Measurements from ENCODE around the gene GPR171.
"Not testable (repeated sequence)": the region's sequence is repeated elsewhere in the genome, so short reads cannot be mapped to it uniquely, and the experiment has no call there.

Gene GPR171

DNA sequence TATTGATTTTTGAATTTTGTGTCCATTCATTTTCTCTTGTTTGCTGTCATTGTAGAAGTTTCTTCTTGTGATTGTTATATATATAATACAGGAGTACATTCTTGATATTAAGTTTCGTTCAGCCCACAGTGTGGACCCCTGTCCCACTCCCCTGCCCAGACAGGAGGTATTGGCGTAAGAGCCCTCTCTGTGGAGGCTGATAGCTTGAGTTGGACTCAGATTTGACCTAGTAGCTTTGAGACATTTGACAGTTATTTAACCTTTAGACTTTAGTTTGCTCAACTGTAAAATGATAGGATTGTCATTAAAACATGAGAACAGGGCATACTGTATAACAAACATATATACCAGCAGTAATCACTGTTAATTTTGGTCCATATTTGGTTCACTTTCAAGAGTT, 27.1 kb downstream of the GPR171 start:
- DNase-seq (ENCODE audit: low read depth, low spot score) = no peak

DNA sequence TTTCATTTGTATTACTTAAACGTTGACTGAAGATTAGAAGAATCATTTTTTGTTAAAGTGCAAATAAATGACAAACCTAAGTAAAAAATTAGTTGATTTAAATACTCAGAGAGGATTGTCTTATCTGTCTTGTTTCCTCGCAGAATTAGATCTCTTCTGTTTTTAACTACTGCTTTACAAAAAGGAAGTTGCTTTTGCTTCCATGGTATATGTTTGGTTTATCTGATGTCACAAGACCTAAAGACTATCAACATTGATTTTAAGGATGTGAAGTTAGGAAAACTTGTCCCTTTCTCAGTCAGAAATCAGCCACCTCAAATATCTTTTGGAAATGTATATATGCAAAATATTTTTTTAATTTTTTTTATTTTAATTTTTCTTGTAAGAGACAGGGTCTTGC, 28.7 kb downstream of the GPR171 start:
- DNase-seq (ENCODE audit: low read depth, low spot score) = no peak

DNA sequence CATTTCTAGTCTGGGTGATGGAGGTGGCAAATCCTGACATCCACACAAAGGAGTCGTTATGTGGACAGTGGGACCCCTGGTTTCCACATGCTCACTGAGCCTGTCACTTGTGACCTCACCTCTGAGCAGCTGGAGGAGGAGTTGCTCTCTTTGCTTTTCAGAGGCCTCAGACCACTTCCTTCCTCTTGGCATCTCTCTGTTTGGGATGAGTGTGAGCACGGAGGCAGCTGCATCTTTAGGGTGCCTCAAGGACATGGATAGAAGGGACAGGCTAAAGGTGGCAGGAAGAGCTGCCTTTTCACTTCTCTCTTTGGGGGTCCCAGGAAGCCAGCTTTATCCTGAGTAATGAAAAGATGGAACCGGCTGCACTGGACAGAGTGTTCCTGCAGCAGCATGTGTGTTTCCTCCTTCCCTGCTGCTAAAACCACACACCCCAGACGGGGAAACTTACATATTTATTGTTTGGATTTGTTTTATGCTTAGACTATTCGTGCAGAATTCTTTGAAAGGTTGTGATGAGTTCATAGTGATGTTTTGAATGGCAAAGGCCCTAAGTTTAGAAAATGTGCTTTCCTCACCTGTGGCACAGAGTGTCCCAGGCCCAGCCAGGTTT, 31.8 kb downstream of the GPR171 start:
- no peak for DNase-seq (ENCODE audit: low read depth, low spot score)

DNA sequence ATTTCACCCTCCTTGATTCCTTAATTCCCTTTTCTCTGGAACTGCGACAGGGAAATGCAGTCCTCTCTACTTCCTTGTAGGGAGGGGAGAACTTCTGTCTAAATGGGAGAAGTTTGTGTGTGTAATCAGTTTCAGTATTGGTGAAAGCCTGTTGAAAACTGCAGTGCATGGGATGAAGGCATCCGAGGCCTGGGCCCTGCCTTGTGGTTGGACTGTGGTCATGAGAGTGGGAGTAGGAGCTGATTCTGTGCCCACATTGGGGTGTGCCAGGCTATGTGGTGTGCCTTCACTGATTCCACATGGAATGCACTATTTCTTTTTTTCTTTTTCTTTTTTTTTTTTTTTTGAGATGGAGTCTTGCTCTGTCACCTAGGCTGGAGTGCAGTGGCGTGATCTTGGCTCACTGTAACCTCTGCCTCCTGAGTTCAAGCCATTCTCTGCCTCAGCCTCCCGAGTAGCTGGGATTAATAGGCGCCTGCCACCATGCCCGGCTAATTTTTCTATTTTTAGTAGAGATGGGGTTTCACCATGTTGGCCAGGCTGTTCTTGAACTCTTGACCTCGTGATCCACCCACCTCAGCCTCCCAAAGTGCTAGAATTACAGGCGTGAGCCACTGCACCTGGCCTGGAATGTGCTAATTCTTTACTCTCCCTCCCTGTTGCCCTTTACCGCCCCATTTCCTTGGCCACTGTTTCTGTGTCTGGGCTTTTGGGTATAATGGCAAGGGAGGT, 32.9 kb downstream of the GPR171 start:
- DNase-seq (ENCODE audit: low read depth, low spot score) = not testable (repeated sequence)

DNA sequence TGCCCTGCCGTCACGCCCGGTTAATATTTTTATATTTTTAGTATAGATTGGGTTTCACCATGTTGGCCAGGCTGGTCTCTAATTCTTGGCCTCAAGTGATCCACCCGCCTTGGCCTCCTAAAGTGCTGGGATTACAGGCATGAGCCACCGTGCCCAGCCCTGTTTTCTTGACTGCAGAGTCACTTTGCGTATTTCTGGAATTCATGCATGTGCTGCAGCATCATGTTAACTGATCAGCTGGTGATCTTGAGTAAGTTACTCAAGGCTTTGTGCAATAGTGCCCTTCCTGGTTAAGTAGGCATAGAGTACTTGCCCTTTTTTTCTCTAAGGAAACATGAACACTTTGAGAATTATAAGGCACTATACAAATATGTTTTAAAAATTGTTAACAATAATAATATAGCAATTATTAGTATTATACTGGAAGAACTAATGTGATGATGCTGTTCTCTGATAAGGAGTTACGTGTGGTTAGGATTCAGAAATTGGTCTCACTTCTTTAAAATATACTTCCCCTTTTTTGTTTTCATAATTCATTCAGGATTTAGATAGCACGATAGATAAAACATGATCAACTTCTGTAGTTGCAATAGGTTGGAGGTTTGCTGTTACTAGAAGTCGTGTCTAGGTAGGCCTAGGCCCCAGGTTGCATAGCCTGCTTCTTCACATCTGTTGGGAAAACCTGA, 33.6 kb downstream of the GPR171 start:
- DNase-seq (ENCODE audit: low read depth, low spot score) = no peak

DNA sequence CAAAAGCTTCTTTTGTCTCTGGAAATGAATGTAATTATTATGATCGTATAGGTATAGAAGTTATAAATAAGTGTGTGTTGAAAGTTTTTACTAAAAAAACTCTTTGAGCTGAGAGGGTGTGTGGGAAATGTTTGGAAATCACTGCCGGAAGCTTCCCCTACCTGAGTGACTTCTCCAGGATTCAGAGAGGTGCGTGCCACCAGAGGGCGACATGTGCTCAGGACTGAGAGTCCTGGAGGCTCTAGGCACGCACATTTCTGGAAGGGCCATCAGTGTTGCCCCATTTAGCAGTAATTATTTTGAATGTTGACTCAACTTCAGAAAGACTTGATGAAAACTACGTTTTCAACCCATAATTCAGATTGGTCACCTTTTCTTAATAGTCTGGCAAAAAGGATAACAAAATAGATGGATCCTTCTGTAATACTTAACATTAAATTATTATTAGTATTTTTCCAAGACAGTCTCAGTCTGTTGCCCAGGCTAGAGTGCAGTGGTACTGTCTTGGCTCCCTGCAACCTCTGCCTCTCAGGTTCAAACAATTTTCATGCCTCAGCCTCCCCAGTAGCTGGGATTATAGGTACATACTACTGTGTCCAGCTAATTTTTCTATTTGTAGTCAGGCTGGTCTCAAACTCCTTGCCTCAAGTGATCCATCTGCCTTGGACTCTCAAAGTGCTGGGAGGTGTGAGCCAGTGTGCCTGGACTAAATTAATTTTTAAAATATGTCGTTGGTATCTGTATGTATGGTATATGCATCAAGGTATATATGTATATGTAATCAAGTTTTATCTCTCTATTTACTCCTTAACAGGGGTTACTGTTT, 34.5 kb downstream of the GPR171 start:
- peak; percentile 59 for DNase-seq (ENCODE audit: low read depth, low spot score)

DNA sequence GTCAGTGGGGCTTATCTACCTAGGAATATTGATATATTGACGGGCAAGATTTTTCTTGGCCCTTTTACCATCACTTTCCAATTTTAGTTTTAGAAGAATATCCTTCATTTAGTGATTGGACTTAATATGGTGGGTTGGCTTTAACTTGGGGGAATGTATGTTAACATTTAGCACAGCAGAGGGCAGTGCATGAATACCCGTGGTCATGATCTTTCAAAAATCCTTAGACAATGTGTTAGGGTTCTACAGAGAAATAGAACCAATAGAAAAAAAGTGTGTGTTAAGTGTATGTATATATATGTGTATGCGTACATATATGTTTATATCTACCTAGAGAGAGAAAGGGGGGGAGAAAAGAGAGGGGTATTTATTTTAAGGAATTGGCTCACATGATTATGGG, 36.9 kb downstream of the GPR171 start:
- DNase-seq (ENCODE audit: low read depth, low spot score) = no peak

DNA sequence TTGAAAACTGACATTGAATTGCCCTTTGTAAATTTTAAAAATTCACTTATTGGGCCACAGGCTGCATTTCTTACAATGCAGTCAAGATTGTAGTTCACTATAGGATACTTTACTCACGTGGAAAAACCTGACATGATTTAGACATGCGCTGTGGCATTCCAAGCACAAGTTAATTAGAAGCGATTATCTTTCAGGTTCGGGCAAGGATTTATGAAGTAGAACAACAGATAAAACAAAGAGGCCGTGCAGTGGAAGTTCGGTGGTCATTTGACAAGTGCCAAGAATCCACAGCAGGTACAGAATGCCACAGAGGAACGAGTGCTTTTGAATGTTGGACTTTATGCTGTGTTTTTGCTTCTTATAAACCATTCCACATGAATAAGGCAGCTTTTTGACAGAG, 37.8 kb downstream of the GPR171 start:
- no peak for DNase-seq (ENCODE audit: low read depth, low spot score)

DNA sequence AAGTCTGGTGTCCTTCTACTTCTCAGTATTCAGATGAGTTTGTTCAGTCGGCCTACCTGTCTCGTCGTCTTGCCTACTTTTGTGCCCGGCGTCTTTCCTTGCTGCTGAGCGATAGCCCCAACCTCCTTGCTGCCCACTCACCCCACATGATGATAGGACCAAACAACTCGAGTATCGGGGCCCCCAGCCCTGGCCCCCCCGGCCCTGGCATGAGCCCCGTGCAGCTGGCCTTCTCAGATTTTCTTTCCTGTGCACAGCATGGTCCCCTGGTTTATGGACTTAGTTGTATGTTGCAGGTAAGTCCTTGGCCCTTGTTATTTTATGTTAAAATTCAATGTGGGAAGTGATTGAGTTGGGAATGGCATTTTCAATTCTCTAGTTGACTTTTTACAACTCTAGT, 43.2 kb downstream of the GPR171 start:
- DNase-seq (ENCODE audit: low read depth, low spot score) = no peak

DNA sequence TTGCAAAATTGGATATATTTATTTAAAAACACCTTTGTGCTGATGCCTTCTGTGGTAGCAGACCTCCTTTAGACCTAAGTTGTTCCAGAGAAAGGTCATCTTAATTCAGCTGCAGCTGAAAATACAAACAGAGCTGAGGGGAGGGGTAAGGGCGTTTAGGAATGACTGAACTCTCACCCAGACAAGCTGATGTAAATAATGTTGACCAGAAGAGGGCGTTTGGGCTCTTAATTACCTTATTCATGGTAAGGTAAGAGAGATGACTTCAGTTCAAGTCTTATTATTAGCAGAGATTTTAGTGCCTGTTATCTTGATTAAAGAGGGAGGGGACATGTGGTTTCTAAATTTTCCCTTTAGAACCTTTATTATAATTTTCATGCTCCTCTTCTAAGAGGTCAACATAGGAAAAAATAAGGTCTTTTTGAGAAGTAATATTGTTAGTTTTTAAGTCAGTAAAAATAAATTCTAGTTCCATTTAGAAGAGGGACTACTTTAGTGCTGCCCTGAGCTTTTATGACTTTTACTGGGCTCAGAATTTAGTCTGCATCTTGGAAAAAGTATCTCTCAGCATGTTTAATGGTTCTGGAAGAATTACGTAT, 46.3 kb downstream of the GPR171 start:
- no peak for DNase-seq (ENCODE audit: low read depth, low spot score)

DNA sequence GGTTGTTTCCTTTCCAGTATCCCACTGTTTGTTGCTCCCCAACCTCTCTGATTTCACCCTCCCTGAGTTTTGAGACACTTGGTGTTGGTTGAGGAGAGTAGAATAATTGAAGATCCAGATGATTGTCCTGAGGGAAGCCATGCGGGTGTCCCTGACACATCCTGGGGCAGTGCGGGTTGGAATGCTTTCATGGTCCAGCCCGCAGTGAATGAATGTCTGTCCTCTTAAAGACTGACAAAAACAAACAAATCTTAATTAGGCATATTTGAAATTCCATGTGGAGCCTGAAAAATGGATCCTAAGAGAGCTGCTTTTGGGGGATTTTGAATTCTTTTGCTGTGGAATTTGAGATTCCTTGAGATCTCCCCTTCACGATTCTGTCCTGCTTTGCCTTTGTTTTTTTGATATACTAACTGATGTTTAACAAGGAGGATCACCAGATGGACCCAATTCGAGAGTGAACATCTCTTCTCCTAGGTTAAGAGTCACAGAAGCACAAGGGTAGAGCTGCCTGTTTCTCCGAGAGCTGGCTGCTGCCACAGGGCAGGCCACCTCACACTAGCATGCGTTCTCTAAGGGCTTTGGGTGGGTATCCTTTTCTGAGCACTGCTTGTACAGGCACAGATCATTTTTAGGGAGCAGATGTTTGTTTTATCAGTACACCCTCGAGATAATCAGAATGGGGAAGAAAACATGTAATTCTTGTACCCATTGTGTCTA, 47.4 kb downstream of the GPR171 start:
- no peak for DNase-seq (ENCODE audit: low read depth, low spot score)

DNA sequence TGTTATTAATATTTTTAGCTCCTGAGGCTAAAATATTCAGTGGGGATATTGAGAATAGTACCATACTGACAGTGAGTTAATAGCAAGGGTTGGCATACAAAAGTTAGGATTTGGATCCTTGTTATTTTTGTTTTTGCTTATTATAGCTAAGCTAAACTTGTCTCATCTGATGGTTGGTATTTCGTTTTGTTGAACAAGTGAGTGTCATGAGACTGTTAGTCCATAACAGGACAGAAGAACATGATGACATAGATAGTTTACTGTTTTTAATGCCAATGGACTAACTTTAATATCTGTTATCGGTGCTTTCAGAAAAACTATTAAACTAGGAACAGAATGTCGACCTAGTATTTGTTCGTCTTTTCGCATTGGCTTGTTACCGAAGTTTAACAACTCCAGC, 48.5 kb downstream of the GPR171 start:
- no peak for DNase-seq (ENCODE audit: low read depth, low spot score)

DNA sequence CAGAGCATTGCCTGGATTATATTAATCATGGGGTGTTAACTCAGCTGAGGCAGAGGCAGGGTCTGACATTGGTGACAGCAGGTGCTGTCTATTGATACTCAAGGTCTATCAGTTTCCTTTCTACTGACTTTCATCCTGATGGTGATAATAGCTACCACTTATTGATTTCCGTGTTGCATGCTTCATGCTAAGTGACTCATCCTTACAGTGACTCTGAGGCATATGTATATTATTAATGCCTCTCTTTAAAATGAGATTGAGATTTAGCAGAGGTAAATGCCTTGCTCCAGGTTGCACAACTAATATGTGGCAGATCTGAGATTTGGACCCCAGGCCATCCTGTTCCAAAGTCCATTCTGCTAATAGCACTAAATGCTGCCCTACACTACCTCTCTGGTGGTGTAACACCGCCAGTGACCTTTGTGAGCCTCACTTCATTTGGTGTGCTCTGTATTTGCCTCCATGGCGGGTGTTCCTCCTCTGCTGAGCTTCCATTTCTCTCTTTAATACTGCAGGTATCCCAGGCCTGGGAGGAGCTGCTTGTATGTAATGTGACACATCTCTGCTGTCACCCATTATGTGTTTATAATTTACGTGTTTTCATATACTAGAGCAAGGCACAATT, 50.4 kb downstream of the GPR171 start:
- no peak for DNase-seq (ENCODE audit: low read depth, low spot score)

Measured in activated naive CD8-positive, alpha-beta T cell treated with anti-CD3 and anti-CD28 coated beads, Interleukin-2, amount 50 U/mL, for 16 hours (primary cell).